Inferior parietal cortex (tissue), 1 donor: ENCODE results near the gene MAMSTR.

Experiments used
- DNase-seq: peaks from one replicate; pipeline ENCODE4 v3.0.0-alpha.2; 2016; ENCODE audit errors: extremely low spot score

MAMSTR gene

GRCh38 chr19:48746110-48746509 lies 26.6 kb upstream of the MAMSTR start:
- no peak for DNase-seq

- peak; percentile 84 for DNase-seq
These were observed 25.9 kb upstream of the MAMSTR start for GRCh38 chr19:48745208-48745995.

GRCh38 chr19:48742096-48742495 lies 22.6 kb upstream of the MAMSTR start:
- no peak for DNase-seq

- no peak for DNase-seq
These were observed 21.8 kb upstream of the MAMSTR start for GRCh38 chr19:48741129-48741999.

GRCh38 chr19:48740164-48740972 lies 20.8 kb upstream of the MAMSTR start, which contains the start of gene RASIP1:
Gene RASIP1, minus strand, starts transcription at chr19:48740610. Its CDS starts 328 bp downstream, at chr19:48740282.
- DNase-seq, result no peak

GRCh38 chr19:48739404-48740163 lies 20.1 kb upstream of the MAMSTR start:
- DNase-seq, result no peak

GRCh38 chr19:48738557-48739403 lies 19.3 kb upstream of the MAMSTR start:
- peak; percentile 43 for DNase-seq

GRCh38 chr19:48737360-48737998 lies 18.0 kb upstream of the MAMSTR start:
- no peak for DNase-seq

- DNase-seq, result no peak
These were observed 15.6 kb upstream of the MAMSTR start for GRCh38 chr19:48735031-48735615.

GRCh38 chr19:48734625-48735024 lies 15.1 kb upstream of the MAMSTR start:
- no peak for DNase-seq

- no peak for DNase-seq
These were observed 11.9 kb upstream of the MAMSTR start for GRCh38 chr19:48731452-48731851.

GRCh38 chr19:48728911-48729664 lies 9.6 kb upstream of the MAMSTR start:
- DNase-seq, result no peak

GRCh38 chr19:48726556-48726955 lies 7.0 kb upstream of the MAMSTR start:
- DNase-seq, result no peak

GRCh38 chr19:48724796-48725753 lies 5.5 kb upstream of the MAMSTR start:
- peak; percentile 63 for DNase-seq

- DNase-seq, result no peak
These were observed 2.7 kb upstream of the MAMSTR start for GRCh38 chr19:48722196-48722708.

- peak; percentile 99 for DNase-seq
These were observed 1.2 kb upstream of the MAMSTR start for GRCh38 chr19:48720613-48721296.

GRCh38 chr19:48720251-48720612 lies 707 bp upstream of the MAMSTR start:
- no peak for DNase-seq
